H1 (cell line): ENCODE measurements around the gene CDH15. TPM values are rescaled to one million over a fixed set of nuclear protein-coding genes. Genes with fewer than 3 reads are reported as not detected.

ENCODE experiments used
- CTCF ChIA-PET: fragments of 300-600 bp; sonication (Branson Sonifier 250); formaldehyde crosslinking; loops from one replicate; lab custom pipeline; 2021; ENCODE audit not compliant: partially characterized antibody; lab: Charles Lee
- POLR2A ChIA-PET: fragments of 300-600 bp; sonication (Branson Sonifier 250); formaldehyde crosslinking; loops from one replicate; lab custom pipeline; 2021; ENCODE audit warnings: inconsistent platforms; ENCODE audit not compliant: partially characterized antibody; lab: Charles Lee
- DNase-seq, 2 experiments: peaks; one replicate each; pipeline versions ENCODE4 v3.0.0 to v3.0.0-alpha.2; 2010 to 2022; ENCODE audit warnings: low spot score in 2 of 2, low read depth in 1 of 2, mixed read lengths in 1 of 2
- FAIRE-seq: peaks from 2 replicates; lab custom pipeline; 2011; peaks lifted over from hg19 to GRCh38; lab: Jason Lieb, UNC
- H2AFZ ChIP-seq: 2 replicates; pipeline ENCODE4 v1.8.1; 2012; ENCODE audit warnings: low read length, inconsistent platforms
- H2AK5ac ChIP-seq: 2 replicates; pipeline ENCODE4 v1.6.1; 2013; ENCODE audit warnings: low read depth, low read length
- H2BK120ac ChIP-seq: replicated peaks from 2 replicates; pipeline ENCODE3; 2013; ENCODE audit warnings: low read depth, low read length, inconsistent platforms
- H2BK12ac ChIP-seq: 2 replicates; pipeline ENCODE4 v1.6.1; 2013; ENCODE audit warnings: low read depth, low read length
- H2BK15ac ChIP-seq: 2 replicates; pipeline ENCODE4 v1.6.1; 2013; ENCODE audit warnings: low read length
- H2BK20ac ChIP-seq: 2 replicates; pipeline ENCODE4 v1.6.1; 2013; ENCODE audit warnings: low read length
- H2BK5ac ChIP-seq: 2 replicates; pipeline ENCODE4 v1.6.1; 2013; ENCODE audit warnings: low read depth, low read length
- H3K14ac ChIP-seq: 2 replicates; pipeline ENCODE4 v1.6.1; 2013; ENCODE audit warnings: inconsistent platforms; ENCODE audit not compliant: insufficient read length
- H3K18ac ChIP-seq: 2 replicates; pipeline ENCODE4 v1.6.1; 2013; ENCODE audit warnings: low read length; ENCODE audit errors: extremely low read depth
- H3K23ac ChIP-seq: 2 replicates; pipeline ENCODE4 v1.6.1; 2013; ENCODE audit warnings: inconsistent platforms; ENCODE audit not compliant: insufficient read length
- H3K23me2 ChIP-seq: 2 replicates; pipeline ENCODE4 v1.6.1; 2013; ENCODE audit warnings: low read depth, low read length
- H3K27ac ChIP-seq: 2 replicates; pipeline ENCODE4 v1.6.1; 2011; ENCODE audit warnings: low read depth, low read length, inconsistent platforms
- H3K27me3 ChIP-seq, 4 experiments: replicated peaks in 1 of 4; 1 replicate in 1 of 4; 2 replicates in 3 of 4; pipeline versions ENCODE4 v1.6.1 to v1.8.1; 2011 to 2013; ENCODE audit warnings: low read length in 3 of 4, mild to moderate bottlenecking in 3 of 4, inconsistent platforms in 2 of 4, mixed read lengths in 2 of 4, moderate library complexity in 1 of 4; ENCODE audit not compliant: control insufficient read depth in 3 of 4, insufficient read depth in 3 of 4; ENCODE audit errors: extremely low read depth in 1 of 4
- H3K36me3 ChIP-seq, 4 experiments: 2 replicates each; pipeline versions ENCODE4 v1.6.1 to v1.8.1; 2011 to 2013; ENCODE audit warnings: mild to moderate bottlenecking in 4 of 4, low read length in 3 of 4, moderate library complexity in 2 of 4, control low read depth in 1 of 4, inconsistent platforms in 1 of 4; ENCODE audit not compliant: insufficient read depth in 4 of 4, control insufficient read depth in 2 of 4
- H3K4ac ChIP-seq: replicated peaks from 2 replicates; pipeline ENCODE3; 2013; ENCODE audit warnings: low read length, low read depth, mixed read lengths, inconsistent platforms; ENCODE audit not compliant: insufficient read length
- H3K4me1 ChIP-seq, 4 experiments: replicated peaks in 1 of 4; 1 replicate in 1 of 4; 2 replicates in 3 of 4; pipeline versions ENCODE4 v1.6.1 to v1.8.1; 2011 to 2013; ENCODE audit warnings: low read length in 3 of 4, inconsistent platforms in 2 of 4, mixed read lengths in 1 of 4; ENCODE audit not compliant: insufficient read depth in 4 of 4, control insufficient read depth in 3 of 4
- H3K4me2 ChIP-seq, 2 experiments: 2 replicates each; pipeline versions ENCODE4 v1.6.1 to v1.8.1; 2011 to 2013; ENCODE audit warnings: low read depth in 2 of 2, low read length in 2 of 2, control low read depth in 1 of 2, inconsistent platforms in 1 of 2, mild to moderate bottlenecking in 1 of 2; ENCODE audit not compliant: insufficient read depth in 1 of 2
- H3K4me3 ChIP-seq, 4 experiments: fragments of 200-600, 300-600 bp in 1 of 4; sonication (generic), shearing (Covaris generic), sonication (Bioruptor Twin) in 1 of 4; 2 replicates each; pipeline versions ENCODE4 v1.5.1 to v1.8.1; 2011 to 2016; ENCODE audit warnings: low read length in 4 of 4, low read depth in 3 of 4, control low read depth in 2 of 4, inconsistent platforms in 2 of 4, mild to moderate bottlenecking in 2 of 4, mixed read lengths in 1 of 4, moderate library complexity in 1 of 4; ENCODE audit not compliant: insufficient read depth in 2 of 4; ENCODE audit errors: extremely low read depth in 1 of 4
- H3K56ac ChIP-seq: replicated peaks from 2 replicates; pipeline ENCODE3; 2013; ENCODE audit warnings: low read depth, mild to moderate bottlenecking, mixed read lengths, low read length, inconsistent platforms; ENCODE audit not compliant: insufficient read length
- H3K79me1 ChIP-seq: 2 replicates; pipeline ENCODE4 v1.6.1; 2013; ENCODE audit warnings: low read depth, low read length, control low read depth
- H3K79me2 ChIP-seq, 2 experiments: 2 replicates each; pipeline versions ENCODE4 v1.6.1 to v1.8.1; 2012 to 2013; ENCODE audit warnings: low read length in 2 of 2, mild to moderate bottlenecking in 2 of 2, inconsistent platforms in 1 of 2; ENCODE audit not compliant: insufficient read depth in 2 of 2, control insufficient read depth in 1 of 2
- H3K9ac ChIP-seq, 4 experiments: replicated peaks in 1 of 4; 1 replicate in 1 of 4; 2 replicates in 3 of 4; pipeline versions ENCODE4 v1.6.1 to v1.8.1; 2011 to 2013; ENCODE audit warnings: low read depth in 3 of 4, low read length in 3 of 4, control low read depth in 2 of 4, mild to moderate bottlenecking in 2 of 4, moderate library complexity in 2 of 4, inconsistent platforms in 1 of 4; ENCODE audit errors: extremely low read depth in 1 of 4
- H3K9me3 ChIP-seq, 2 experiments: 2 replicates each; pipeline versions ENCODE4 v1.6.1 to v1.8.1; 2012 to 2013; ENCODE audit warnings: mild to moderate bottlenecking in 2 of 2, moderate library complexity in 2 of 2, control low read depth in 1 of 2, inconsistent platforms in 1 of 2, low read depth in 1 of 2, low read length in 1 of 2, mixed read lengths in 1 of 2; ENCODE audit not compliant: insufficient read depth in 2 of 2
- H4K20me1 ChIP-seq, 2 experiments: replicated peaks in 1 of 2; 2 replicates each; pipeline versions ENCODE3 to v1.8.1; 2011 to 2013; ENCODE audit warnings: inconsistent platforms in 2 of 2, low read length in 2 of 2, mild to moderate bottlenecking in 1 of 2; ENCODE audit not compliant: insufficient read depth in 2 of 2, control insufficient read depth in 1 of 2
- H4K5ac ChIP-seq: 2 replicates; pipeline ENCODE4 v1.6.1; 2013; ENCODE audit warnings: low read length, low read depth, mixed read lengths, inconsistent platforms; ENCODE audit not compliant: insufficient read length
- H4K8ac ChIP-seq: 2 replicates; pipeline ENCODE4 v1.8.0; 2013; ENCODE audit warnings: mild to moderate bottlenecking, moderate library complexity, low read length, inconsistent platforms; ENCODE audit not compliant: insufficient read depth; ENCODE audit errors: extremely low read depth
- H4K91ac ChIP-seq: replicated peaks from 2 replicates; pipeline ENCODE3; 2013; ENCODE audit warnings: low read length, mixed read lengths, inconsistent platforms; ENCODE audit not compliant: insufficient read length
- HDAC2 ChIP-seq, 2 experiments: fragments of 300-600 bp in 1 of 2; sonication (generic) in 1 of 2; IDR thresholded peaks; 2 replicates each; pipeline ENCODE4 v1.6.1; 2011 to 2012; ENCODE audit warnings: low read depth in 2 of 2, low read length in 2 of 2, mild to moderate bottlenecking in 2 of 2, moderate library complexity in 2 of 2, borderline replicate concordance in 1 of 2, inconsistent platforms in 1 of 2
- NANOG ChIP-seq: IDR thresholded peaks from 2 replicates; pipeline ENCODE4 v1.6.1; 2011; ENCODE audit warnings: low read length, low read depth, mild to moderate bottlenecking, inconsistent platforms; ENCODE audit not compliant: insufficient read depth, poor library complexity, severe bottlenecking
- POLR2A ChIP-seq, 2 experiments: IDR thresholded peaks; 1 replicate in 1 of 2; 2 replicates in 1 of 2; pipeline ENCODE4 v1.6.1; 2011; ENCODE audit warnings: low read depth in 2 of 2, low read length in 2 of 2, mild to moderate bottlenecking in 2 of 2; ENCODE audit errors: control extremely low read depth in 1 of 2
- POU5F1 ChIP-seq: IDR thresholded peaks from 2 replicates; pipeline ENCODE4 v1.6.1; 2011; ENCODE audit warnings: low read depth, mild to moderate bottlenecking, low read length, moderate library complexity
- SP2 ChIP-seq: IDR thresholded peaks from 2 replicates; pipeline ENCODE4 v1.6.1; 2012; ENCODE audit warnings: mild to moderate bottlenecking, low read length, inconsistent platforms
- SRF ChIP-seq: IDR thresholded peaks from 2 replicates; pipeline ENCODE4 v1.6.1; 2011; ENCODE audit warnings: mild to moderate bottlenecking, low read depth, low read length, moderate library complexity
- SUZ12 ChIP-seq: fragments of 200-600 bp; sonication (generic); IDR thresholded peaks from 2 replicates; pipeline ENCODE4 v1.6.1; 2012; ENCODE audit warnings: mild to moderate bottlenecking, inconsistent platforms, low read length, moderate library complexity, mixed read lengths
- YY1 ChIP-seq: IDR thresholded peaks from 2 replicates; pipeline ENCODE4 v1.6.1; 2011; ENCODE audit warnings: low read depth, mild to moderate bottlenecking, low read length
- ZNF274 ChIP-seq: IDR thresholded peaks from 2 replicates; pipeline ENCODE4 v1.7.0; 2012; ENCODE audit warnings: low read length, borderline replicate concordance; ENCODE audit errors: extremely low read depth
- WGBS, 2 experiments: shearing (Covaris generic) in 1 of 2; methylation state at CpG; one replicate each; pipeline versions ENCODE4 v1.1.6 to v1.1.7; 2013 to 2015; ENCODE audit warnings: low lambda C conversion rate in 2 of 2, mixed read lengths in 2 of 2, inconsistent platforms in 1 of 2, low coverage in 1 of 2, missing lambda C conversion rate in 1 of 2; ENCODE audit not compliant: insufficient replicate concordance in 2 of 2, insufficient coverage in 1 of 2, insufficient read length in 1 of 2; ENCODE audit errors: extremely low coverage in 1 of 2, missing lambda C conversion rate in 1 of 2; 5-methylcytosine and 5-hydroxymethylcytosine counted together
- polyA plus RNA-seq, 7 experiments: library from polyadenylated mRNA; depleted of rRNA in 3 of 7; stranded (reverse) in 5 of 7; unstranded in 2 of 7; fragments of >200 nt in 5 of 7; fragments of 200-250 nt in 2 of 7; gene quantifications; 1 replicate in 5 of 7; 2 replicates in 1 of 7; 4 replicates in 1 of 7; pipeline versions ENCODE4 v1.2.1 to v1.2.3, GENCODE V29; 2011 to 2013; ENCODE audit warnings: missing spikeins in 2 of 7, mixed read lengths in 2 of 7
- total RNA-seq: library from RNA; stranded (reverse); fragmentation: NEBNext Ultra II Directional; extraction: Animal tissue kit (Norgen Biotek cat#: 25700); gene quantifications from 2 replicates; pipeline ENCODE4 v1.2.1, GENCODE V29; 2021
- TF ChIP-seq, protein P1 (sequence below), 3 experiments: IDR thresholded peaks; 1 replicate in 2 of 3; 2 replicates in 1 of 3; pipeline versions ENCODE4 v1.5.1 to v1.6.1; 2011; ENCODE audit warnings: low read length in 3 of 3, mild to moderate bottlenecking in 3 of 3, inconsistent platforms in 2 of 3, low read depth in 1 of 3, moderate library complexity in 1 of 3; ENCODE audit not compliant: insufficient read depth in 1 of 3; ENCODE audit errors: control extremely low read depth in 1 of 3

CDH15 gene
- total and polyA plus RNA-seq, 2 of the 8 experiments (the other 6 are each of a cell fraction or from before 2014, with no cell fraction given): 0.50 to 0.82 TPM

DNA sequence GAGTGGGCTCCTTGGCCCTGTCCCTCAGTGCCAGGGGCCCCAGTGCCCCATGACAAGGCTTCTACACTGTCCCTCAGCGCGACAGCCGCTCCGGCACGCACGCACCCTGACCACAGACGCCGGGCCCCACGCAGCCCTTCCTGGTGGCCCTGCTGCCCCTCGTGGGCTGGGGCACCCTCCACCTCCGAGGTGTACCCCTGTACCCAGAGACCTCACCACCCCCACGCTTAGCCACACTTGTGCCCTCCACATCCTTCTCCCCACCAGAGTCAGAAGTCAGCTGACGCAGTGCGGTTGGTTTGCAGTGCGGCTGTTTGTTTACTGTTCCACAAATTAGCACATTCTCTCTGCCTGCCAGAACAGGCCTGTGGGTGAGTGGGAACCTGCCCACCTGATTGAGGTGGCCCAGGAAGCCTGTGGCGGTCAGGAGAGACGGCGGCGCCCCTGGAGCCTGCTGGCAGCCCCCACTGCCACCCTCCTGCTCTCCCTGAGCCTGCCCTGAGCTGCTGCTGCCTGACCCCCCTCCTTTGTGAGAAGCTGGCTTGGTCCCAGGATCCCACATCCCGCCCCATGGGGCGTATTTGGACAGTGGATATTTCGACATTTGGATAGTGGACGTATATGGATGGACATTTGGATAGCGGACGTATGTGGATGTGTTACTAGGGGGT lies 38.0 kb upstream of the CDH15 start:
- Histone ChIP-seq H3K9ac (no peak overlapping the region), H4K5ac (no peak overlapping the region), H4K8ac (no peak overlapping the region), H2BK20ac (no peak overlapping the region), H2AFZ (no peak overlapping the region), H3K14ac (no peak overlapping the region), H3K56ac (peak overlapping the region; percentile 6), H2AK5ac (no peak overlapping the region), H2BK120ac (no peak overlapping the region), H3K36me3 (peaks cover 0 to 15% (median 10%) of the 10 kb centered on the region in 4 experiments; a peak in 4 of 8 replicates), H3K4me2 (no peak overlapping the region), H2BK5ac (no peak overlapping the region), H4K91ac (no peak overlapping the region), H4K20me1 (peaks cover 0 to 5% of the 10 kb centered on the region in 2 experiments), H2BK12ac (no peak overlapping the region), H3K9me3 (no peaks in the 10 kb centered on the region; a peak in 1 of 4 replicates), H3K79me1 (no peaks in the 10 kb centered on the region), H2BK15ac (no peak overlapping the region), H3K4me3 (no peak overlapping the region), H3K4ac (no peak overlapping the region), H3K27ac (no peak overlapping the region), H3K18ac (no peak overlapping the region)
- FAIRE-seq: no peak
- no peak for DNase-seq
- POLR2A ChIA-PET: interaction anchor here (1.4 kb wide), 1 partner anchor 13 kb away, joined by 4 read pairs; no protein-coding TSS in a partner anchor
- CTCF ChIA-PET: interaction anchor here (0.8 to 2.8 kb wide), 4 partner anchors 10 to 326 kb away, joined by 3 to 10 read pairs (median 6); no protein-coding TSS in a partner anchor
- WGBS, 2 experiments: 95% methylated on average over 25 of the region's 25 CpGs; no CpG with 5 or more reads in 1 of the 2 experiments
- TF ChIP-seq POU5F1 (no peak), POLR2A (IDR thresholded peaks at IDR 0.05; ENCODE audit: control extremely low read depth in 1 of 2, low read depth in 2 of 2, low read length in 2 of 2) (no peak), YY1 (no peak), SRF (no peak), SP2 (no peak), NANOG (no peak), ZNF274 (no peak), HDAC2 (IDR thresholded peaks at IDR 0.05; ENCODE audit: borderline replicate concordance in 1 of 2, low read depth in 2 of 2, low read length in 2 of 2) (no peak), SUZ12 (no peak)
- TF ChIP-seq, protein P1, sequence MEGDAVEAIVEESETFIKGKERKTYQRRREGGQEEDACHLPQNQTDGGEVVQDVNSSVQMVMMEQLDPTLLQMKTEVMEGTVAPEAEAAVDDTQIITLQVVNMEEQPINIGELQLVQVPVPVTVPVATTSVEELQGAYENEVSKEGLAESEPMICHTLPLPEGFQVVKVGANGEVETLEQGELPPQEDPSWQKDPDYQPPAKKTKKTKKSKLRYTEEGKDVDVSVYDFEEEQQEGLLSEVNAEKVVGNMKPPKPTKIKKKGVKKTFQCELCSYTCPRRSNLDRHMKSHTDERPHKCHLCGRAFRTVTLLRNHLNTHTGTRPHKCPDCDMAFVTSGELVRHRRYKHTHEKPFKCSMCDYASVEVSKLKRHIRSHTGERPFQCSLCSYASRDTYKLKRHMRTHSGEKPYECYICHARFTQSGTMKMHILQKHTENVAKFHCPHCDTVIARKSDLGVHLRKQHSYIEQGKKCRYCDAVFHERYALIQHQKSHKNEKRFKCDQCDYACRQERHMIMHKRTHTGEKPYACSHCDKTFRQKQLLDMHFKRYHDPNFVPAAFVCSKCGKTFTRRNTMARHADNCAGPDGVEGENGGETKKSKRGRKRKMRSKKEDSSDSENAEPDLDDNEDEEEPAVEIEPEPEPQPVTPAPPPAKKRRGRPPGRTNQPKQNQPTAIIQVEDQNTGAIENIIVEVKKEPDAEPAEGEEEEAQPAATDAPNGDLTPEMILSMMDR (IDR thresholded peaks at IDR 0.05; ENCODE audit: control extremely low read depth in 1 of 3, insufficient read depth in 1 of 3, low read depth in 1 of 3, low read length in 3 of 3): no peak
- TF ChIP-seq, all 59 proteins: peak for 0
- Histone ChIP-seq H3K23me2 (no peaks in the 10 kb centered on the region), H3K27me3 (no peaks in the 10 kb centered on the region), H3K79me2 (no peaks in the 10 kb centered on the region), H3K23ac (no peak overlapping the region), H3K4me1 (no peaks in the 10 kb centered on the region)
